ENCODE data around the gene WDFY4. TPM values are rescaled to one million over a fixed set of nuclear protein-coding genes. Genes with fewer than 3 reads are reported as not detected.

The WDFY4 gene
- total RNA-seq, 1 experiment from 2014 or later, result not detected

- H3K79me2 ChIP-seq (ENCODE audit: insufficient read depth, low read length), result no peaks in the 10 kb centered on the region
- no peak overlapping the region for H2BK5ac ChIP-seq (ENCODE audit: insufficient read length, low read length)
- no peak for TF ChIP-seq CTCF (conservative IDR thresholded peaks at IDR 0.05)
- H3K14ac ChIP-seq (ENCODE audit: insufficient read depth, low read length), result no peak overlapping the region
- Mint-ChIP-seq H3K27ac (no peak overlapping the region), H3K4me1 (no peaks in the 10 kb centered on the region), H3K36me3 (ENCODE audit: insufficient read depth in 1 of 3, low read depth in 3 of 3) (no peaks in the 10 kb centered on the region; a peak in 1 of 7 replicates), H3K9me3 (no peaks in the 10 kb centered on the region), H3K4me3 (no peak overlapping the region), H3K27me3 (ENCODE audit: low read depth) (peaks cover 6% of the 10 kb centered on the region; the same call in 1 of the 2 replicates)
- no peak overlapping the region for H3K27ac ChIP-seq (ENCODE audit: insufficient read length, low read depth, low read length)
- H2AFZ ChIP-seq (ENCODE audit: low read length), result no peak overlapping the region
- H3K4me1 ChIP-seq (ENCODE audit: insufficient read depth, low read length), result no peaks in the 10 kb centered on the region
- H3K79me1 ChIP-seq (ENCODE audit: insufficient read depth, low read depth, low read length, poor library complexity, severe bottlenecking), result no peaks in the 10 kb centered on the region
- no peak overlapping the region for H2BK20ac ChIP-seq (ENCODE audit: low read depth, low read length, poor library complexity, severe bottlenecking)
- no peak overlapping the region for H4K8ac ChIP-seq (replicated peaks; ENCODE audit: insufficient read length, low read depth, low read length)
- no CpG with 5 or more reads among the region's 2 CpGs for WGBS (ENCODE audit: extremely low coverage, insufficient read length, low lambda C conversion rate)
- no peak overlapping the region for H3K9ac ChIP-seq (ENCODE audit: extremely low read depth, insufficient read length, low read length)
- H2BK120ac ChIP-seq (ENCODE audit: low read depth, low read length, poor library complexity, severe bottlenecking), result no peak overlapping the region
- H3K27me3 ChIP-seq (ENCODE audit: insufficient read depth, low read length), result no peaks in the 10 kb centered on the region
- no peak overlapping the region for H4K91ac ChIP-seq (ENCODE audit: insufficient read length, low read depth, low read length)
- H2BK15ac ChIP-seq (ENCODE audit: low read depth, low read length), result no peak overlapping the region
- H4K5ac ChIP-seq (ENCODE audit: insufficient read length, low read depth, low read length), result no peak overlapping the region
- H3K9me3 ChIP-seq (ENCODE audit: control insufficient read depth, low read depth, low read length), result no peaks in the 10 kb centered on the region
- no peak overlapping the region for H2AK5ac ChIP-seq (ENCODE audit: insufficient read length, low read length)
- no peaks in the 10 kb centered on the region for H3K23me2 ChIP-seq (ENCODE audit: insufficient read length, low read depth, low read length, poor library complexity, severe bottlenecking)
- no peak for DNase-seq
- no peaks in the 10 kb centered on the region for H4K20me1 ChIP-seq (ENCODE audit: control insufficient read depth, insufficient read depth, insufficient read length)
- no peak overlapping the region for H3K18ac ChIP-seq (ENCODE audit: insufficient read length, low read depth, low read length)
- no peak overlapping the region for H3K56ac ChIP-seq (ENCODE audit: insufficient read length, low read depth, low read length)
- no peak overlapping the region for H3K23ac ChIP-seq (ENCODE audit: insufficient read length, low read depth, low read length)
- H3K4me2 ChIP-seq (ENCODE audit: insufficient read depth, insufficient read length, low read length), result no peak overlapping the region
- no peak overlapping the region for H3T11ph ChIP-seq (ENCODE audit: low read length)
- no peak overlapping the region for H3K4ac ChIP-seq (ENCODE audit: low read depth, low read length)
- H2BK12ac ChIP-seq (ENCODE audit: insufficient read length, low read depth, low read length), result no peak overlapping the region
Measured at GRCh38 chr10:48782386-48782785, 97.7 kb downstream of the WDFY4 start.

All from H9 (cell line).